Measurements from ENCODE around the gene PDLIM4. TPM values are rescaled to one million over a fixed set of nuclear protein-coding genes. Genes with fewer than 3 reads are reported as not detected.

Gene PDLIM4
- total RNA-seq, 1 experiment from 2014 or later, result not detected

DNA sequence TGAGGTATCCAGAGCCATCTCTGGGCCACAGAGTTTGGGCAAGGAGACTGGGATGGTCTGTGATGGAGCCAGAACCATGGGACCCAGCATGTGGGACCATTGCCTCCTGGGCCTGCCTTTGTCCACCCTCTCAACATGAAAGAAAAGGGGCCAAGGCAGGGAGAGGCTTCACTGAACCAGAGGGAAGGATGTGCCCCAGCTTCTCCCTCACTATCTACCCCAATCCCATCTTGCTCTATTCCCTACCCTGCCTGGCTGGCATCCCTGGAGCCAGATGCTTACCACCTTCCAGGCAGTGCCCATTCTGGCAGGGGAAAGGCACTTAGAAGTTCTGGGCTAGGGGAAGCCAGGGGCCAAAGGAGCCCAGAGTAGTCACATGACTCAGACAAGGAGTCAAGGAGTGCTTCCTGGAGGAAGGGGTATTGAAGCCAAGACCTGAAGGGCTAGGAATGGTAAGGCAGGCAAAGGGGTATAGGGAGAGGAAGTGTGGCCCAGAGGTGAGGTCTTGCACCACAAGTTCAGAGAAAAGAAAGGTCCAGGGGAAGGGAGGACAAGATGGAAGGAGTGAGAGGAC is 9.8 kb downstream of the PDLIM4 start:
- no peak for DNase-seq (ENCODE audit: low spot score)

DNA sequence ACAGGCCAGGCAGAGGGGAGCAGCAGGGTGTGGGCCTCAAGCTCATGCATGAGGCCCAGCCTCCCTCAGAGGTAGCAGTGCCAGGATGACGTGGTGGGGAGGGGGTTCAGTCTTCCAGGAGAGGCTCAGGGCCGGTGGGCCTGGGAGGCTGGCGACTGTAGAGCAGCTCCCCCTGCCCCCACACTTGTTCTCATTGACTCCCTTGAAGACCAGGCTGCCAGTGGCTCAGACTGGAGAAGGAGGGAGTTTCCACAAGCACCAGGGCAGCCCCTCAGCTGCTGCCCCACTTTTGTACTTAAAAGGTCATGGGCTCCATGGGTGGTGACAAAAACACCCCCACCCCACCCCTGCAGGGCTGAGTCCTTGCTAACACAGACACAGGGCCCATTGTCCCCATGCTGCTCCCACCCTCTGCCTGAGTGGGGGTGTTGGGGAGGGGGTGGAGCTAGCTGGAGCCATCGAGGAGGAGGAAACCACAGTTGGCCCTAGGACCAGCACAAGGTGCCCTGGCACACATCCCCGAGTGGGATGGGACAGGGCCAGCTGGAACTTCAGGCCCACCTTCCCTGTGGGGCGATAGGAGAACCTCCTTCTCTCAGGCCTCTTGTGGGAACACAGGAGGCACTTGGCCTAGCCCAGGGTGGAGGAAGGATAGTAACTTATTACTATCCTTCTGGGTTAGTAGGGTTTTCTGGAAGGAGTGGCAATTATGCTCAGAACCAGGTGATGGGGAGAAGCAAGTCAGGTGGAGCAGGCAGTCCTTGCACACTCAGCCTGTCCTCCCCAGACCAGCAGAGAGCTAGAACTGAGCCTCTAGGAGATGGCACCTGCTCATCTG is 10.7 kb downstream of the PDLIM4 start:
- no peak for DNase-seq (ENCODE audit: low spot score)

- peak; percentile 73 for DNase-seq (ENCODE audit: low spot score)
Measured at GRCh38 chr5:132268769-132269551, 11.5 kb downstream of the PDLIM4 start.

- DNase-seq (ENCODE audit: low spot score), result no peak
Measured at GRCh38 chr5:132269635-132270334, 12.3 kb downstream of the PDLIM4 start.

- DNase-seq (ENCODE audit: low spot score), result no peak
Measured at GRCh38 chr5:132270335-132270665, 12.8 kb downstream of the PDLIM4 start.

GRCh38 chr5:132270706-132271105 is 13.2 kb downstream of the PDLIM4 start:
- no peak for DNase-seq (ENCODE audit: low spot score)

DNA sequence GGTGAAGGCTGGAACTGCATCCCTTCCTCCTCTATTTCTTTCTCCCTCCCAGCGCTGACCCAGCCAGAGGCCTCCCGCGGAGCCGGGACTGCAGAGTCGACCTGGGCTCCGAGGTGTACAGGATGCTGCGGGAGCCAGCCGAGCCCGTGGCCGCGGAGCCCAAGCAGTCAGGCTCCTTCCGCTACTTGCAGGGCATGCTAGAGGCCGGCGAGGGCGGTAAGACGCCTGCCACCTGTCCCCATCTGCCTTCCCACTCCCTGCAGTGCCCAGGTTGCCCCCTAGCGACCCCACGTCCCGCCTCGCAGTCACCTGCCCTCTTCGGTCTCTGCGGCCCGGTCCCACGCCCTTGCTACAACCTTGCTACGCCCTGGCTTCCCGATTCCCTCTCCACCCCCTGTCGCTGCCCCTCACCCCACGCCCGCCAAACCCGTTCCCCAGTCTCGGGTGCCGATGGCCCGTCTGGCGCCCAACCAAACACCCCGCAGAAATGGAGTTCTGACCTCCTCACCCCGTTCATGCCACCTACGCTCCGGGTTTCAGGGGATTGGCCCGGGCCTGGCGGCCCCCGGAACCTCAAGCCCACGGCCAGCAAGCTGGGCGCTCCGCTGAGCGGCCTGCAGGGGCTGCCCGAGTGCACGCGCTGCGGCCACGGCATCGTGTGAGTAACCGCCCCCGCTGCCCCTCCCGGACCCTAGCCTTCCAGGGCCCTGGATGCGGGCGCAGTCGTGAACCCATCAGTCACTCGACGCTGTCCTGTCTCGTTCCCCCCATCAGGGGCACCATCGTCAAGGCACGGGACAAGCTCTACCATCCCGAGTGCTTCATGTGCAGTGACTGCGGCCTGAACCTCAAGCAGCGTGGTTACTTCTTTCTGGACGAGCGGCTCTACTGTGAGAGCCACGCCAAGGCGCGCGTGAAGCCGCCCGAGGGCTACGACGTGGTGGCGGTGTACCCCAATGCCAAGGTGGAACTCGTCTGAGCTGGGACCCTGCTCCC is 14.1 kb downstream of the PDLIM4 start:
- DNase-seq (ENCODE audit: low spot score), result no peak

GRCh38 chr5:132272311-132273210 is 15.1 kb downstream of the PDLIM4 start:
- DNase-seq (ENCODE audit: low spot score), result no peak

DNA sequence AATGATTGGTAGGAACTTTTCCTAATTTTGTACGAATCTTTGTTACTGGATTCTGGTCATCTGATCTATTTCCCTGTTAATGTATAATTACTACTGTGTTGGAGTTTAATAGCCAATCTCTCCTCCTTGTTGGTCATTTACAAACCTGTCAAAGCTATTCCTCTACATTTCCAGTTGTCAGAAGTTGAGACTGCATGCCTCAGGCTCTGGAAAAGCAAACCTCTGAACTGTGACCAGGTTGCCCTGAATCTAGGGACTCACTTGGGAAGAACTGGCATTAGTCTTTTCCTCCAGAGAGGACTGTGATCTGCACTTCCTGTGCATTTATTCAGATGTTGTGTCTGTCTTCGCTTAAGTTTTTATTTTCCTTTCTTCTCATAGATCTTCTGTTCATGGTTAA is 16.1 kb downstream of the PDLIM4 start:
- DNase-seq (ENCODE audit: low spot score), result no peak

- no peak for DNase-seq (ENCODE audit: low spot score)
Measured at GRCh38 chr5:132274050-132274792, 16.7 kb downstream of the PDLIM4 start.

DNA sequence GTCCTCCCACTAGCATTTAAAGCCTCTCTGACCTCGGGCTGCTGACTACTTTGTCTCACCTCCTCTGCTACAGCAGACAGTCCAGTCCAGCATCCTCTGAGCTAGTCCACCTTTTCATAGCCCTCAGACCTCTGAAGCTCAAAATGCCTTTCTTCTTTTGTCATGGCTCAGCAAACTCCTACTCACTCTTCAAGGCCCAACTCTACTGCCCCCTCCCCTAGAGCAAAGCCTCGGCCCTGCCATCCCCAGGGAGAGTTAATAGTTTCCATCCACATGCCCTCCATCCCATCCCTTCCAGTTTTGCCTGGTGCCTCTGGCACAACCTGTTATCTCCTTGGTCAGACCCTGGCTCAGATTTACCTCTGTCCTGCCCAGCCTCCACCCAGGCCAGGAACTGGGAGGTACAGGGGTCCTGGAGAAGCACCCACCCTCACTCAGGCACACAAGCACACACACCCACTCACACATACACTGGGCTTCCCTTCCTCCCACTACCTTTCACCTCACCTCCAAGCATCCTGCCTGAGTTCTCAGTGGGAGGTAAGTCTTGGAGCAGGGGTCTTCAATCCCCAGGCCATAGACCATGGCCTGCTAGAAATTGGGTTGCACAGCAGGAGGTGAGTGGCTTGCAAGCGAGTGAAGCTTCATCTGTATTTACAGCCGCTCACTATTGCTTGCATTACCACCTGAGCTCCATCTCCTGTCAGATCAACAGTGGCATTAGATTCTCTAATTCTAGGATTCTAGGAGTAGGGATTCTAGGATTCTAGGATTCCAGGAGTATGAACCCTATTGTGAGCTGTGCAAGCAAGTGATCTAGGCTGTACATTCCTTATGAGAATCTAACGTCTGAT is 18.1 kb downstream of the PDLIM4 start:
- no peak for DNase-seq (ENCODE audit: low spot score)

DNA sequence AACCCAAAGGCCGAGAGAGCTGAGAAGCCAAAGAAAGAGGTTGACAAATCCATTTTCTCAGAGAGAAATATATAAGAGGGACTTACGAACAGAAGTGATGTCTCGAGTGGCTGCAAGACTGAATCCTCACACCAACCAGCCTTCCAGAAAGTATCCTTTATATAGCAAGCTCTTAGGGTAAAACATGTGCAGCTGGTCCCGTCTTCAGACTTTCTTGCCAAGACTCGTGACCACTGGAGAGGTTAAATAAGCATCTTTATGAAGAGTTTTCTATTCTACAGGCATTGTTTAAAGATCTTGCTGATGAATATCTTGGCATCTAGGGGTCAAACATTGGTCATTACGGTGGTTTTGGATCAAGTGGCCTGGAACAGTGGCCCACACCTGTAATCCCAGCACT is 19.8 kb downstream of the PDLIM4 start:
- no peak for DNase-seq (ENCODE audit: low spot score)

GRCh38 chr5:132277971-132278853 is 20.7 kb downstream of the PDLIM4 start:
- no peak for DNase-seq (ENCODE audit: low spot score)

DNA sequence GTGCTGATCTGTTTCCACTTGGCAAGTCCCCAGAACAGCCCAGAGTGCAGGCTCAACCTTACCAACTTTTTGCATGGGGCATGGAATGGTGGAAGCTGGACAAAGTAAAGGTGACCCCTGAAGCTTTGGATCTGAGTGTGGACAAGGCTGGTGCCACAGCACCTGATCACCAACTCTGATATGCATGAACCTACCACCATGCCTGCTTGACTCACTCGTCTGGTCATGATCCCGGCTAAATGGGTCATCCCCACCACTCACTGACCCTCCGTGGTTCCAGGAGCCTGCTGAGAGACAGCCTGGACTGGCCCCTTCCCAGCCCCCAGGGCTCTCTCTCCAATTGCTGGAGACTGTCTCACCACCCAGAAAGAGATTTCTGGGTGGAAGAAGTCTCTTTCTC is 22.3 kb downstream of the PDLIM4 start:
- no peak for DNase-seq (ENCODE audit: low spot score)

DNA sequence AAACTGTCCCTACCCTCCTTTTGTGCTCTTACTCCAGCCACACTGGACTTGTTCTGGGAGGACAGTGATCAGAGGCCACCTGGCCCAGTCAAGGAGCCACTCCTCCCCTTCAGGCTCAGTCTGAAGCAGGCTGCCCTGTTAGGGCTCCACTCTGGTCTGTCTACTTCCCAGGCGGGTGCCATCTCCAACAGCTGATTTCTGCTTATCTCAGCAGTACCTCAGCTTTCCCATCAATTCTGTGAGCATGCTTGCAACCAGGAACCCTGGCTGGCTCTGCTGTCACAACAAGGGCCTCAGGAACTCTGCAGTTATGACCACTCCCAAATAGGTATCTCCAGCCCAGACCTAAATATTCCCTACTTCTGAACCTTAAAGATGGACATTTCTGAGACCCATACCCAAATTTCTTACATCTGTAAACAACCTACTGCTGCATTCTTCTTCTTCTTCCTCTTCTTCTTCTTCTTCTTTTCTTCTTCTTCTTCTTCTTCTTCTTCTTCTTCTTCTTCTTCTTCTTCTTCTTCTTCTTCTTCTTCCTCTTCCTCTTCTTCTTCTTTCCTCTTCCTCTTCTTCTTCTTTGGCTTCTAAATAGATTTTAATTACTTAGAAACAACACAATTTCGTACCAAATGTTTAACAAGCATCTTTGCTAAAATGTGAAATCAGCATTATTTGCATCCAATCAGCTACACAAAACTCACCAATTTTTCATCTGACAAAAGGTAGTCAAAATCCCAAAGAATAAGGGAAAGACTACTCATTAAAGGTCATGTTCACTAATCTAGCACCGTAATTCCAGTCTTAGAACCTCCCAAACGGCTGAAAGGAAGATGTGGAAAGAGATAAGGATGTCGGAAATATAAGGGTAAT is 23.1 kb downstream of the PDLIM4 start:
- DNase-seq (ENCODE audit: low spot score), result no peak

Measured in A172 (cell line).